K562 (cell line): ENCODE measurements around the gene PLEKHO2. TPM values are rescaled to one million over a fixed set of nuclear protein-coding genes. Genes with fewer than 3 reads are reported as not detected.
A peak's percentile ranks its signal among the peaks of the same experiment; 100 is the strongest.

Experiments
- ATAC-seq: fragments of 200-7000 bp; cut with Tn5 transposase; 3 replicates; pipeline ENCODE4 v1.9.1; 2020; ENCODE audit warnings: moderate library complexity
- BruUV-seq: library from RNA; stranded (reverse); fragments of 400-500 nt; replicated peaks from 2 replicates; lab custom pipeline; 2021; lab: Mats Ljungman, UMichigan
- CTCF ChIA-PET: fragments of 300-600 bp; formaldehyde crosslinking; extraction: SDS; loops from one replicate; lab custom pipeline; 2021; ENCODE audit warnings: low intra/inter-chr PET ratio; lab: Yijun Ruan, JAX
- POLR2A ChIA-PET: fragments of 300-600, 350-650 bp; sonication (Branson Sonifier 250); formaldehyde crosslinking; extraction: SDS; loops from one replicate; lab custom pipeline; 2021; ENCODE audit warnings: antibody characterized with exemption, inconsistent platforms; lab: Yijun Ruan, JAX
- DNase-seq, 4 experiments: peaks; one replicate each; pipeline versions ENCODE4 v3.0.0 to v3.0.0-alpha.2; 2011 to 2018; ENCODE audit warnings: low spot score in 3 of 4, mixed read lengths in 3 of 4; ENCODE audit errors: extremely low read depth in 1 of 4
- FAIRE-seq: peaks from 2 replicates; lab custom pipeline; 2011; peaks lifted over from hg19 to GRCh38; lab: Jason Lieb, UNC
- H2AFZ ChIP-seq: 2 replicates; pipeline ENCODE4 v1.6.0; 2011; ENCODE audit warnings: low read depth, low read length, control low read depth, inconsistent platforms
- H3K27ac ChIP-seq: fragments of 200-600 bp; 3 replicates; pipeline ENCODE4 v1.8.0; 2011; ENCODE audit warnings: low read depth, mild to moderate bottlenecking, control low read depth, inconsistent platforms, low read length, moderate library complexity, mixed read lengths; ENCODE audit errors: extremely low read depth
- H3K27me3 ChIP-seq, 2 experiments: fragments of 300-600 bp in 1 of 2; 2 replicates in 1 of 2; 3 replicates in 1 of 2; pipeline versions ENCODE4 v1.6.0 to v1.8.0; 2011; ENCODE audit warnings: inconsistent platforms in 2 of 2, low read length in 2 of 2, mild to moderate bottlenecking in 1 of 2, mixed read lengths in 1 of 2, moderate library complexity in 1 of 2; ENCODE audit not compliant: control insufficient read depth in 2 of 2, insufficient read depth in 2 of 2
- H3K36me3 ChIP-seq: fragments of 300-600 bp; 3 replicates; pipeline ENCODE4 v1.8.0; 2011; ENCODE audit warnings: mild to moderate bottlenecking, low read length, inconsistent platforms; ENCODE audit not compliant: control insufficient read depth, insufficient read depth
- H3K4me1 ChIP-seq, 2 experiments: fragments of 200-600 bp in 1 of 2; replicated peaks in 1 of 2; 2 replicates in 1 of 2; 3 replicates in 1 of 2; pipeline versions ENCODE4 v1.5.1 to v1.8.0; 2011; ENCODE audit warnings: inconsistent platforms in 2 of 2, low read length in 2 of 2, mild to moderate bottlenecking in 1 of 2, mixed read lengths in 1 of 2, moderate library complexity in 1 of 2; ENCODE audit not compliant: control insufficient read depth in 2 of 2, insufficient read depth in 2 of 2
- H3K4me2 ChIP-seq: 2 replicates; pipeline ENCODE4 v1.6.1; 2011; ENCODE audit warnings: low read length, control low read depth, inconsistent platforms, mixed read lengths; ENCODE audit not compliant: insufficient read depth
- H3K4me3 ChIP-seq: fragments of 200-600 bp; sonication (generic), shearing (Covaris generic); 2 replicates; pipeline ENCODE4 v1.5.1; 2016; ENCODE audit warnings: control low read depth, inconsistent platforms
- H3K79me2 ChIP-seq: fragments of 200-600 bp; 3 replicates; pipeline ENCODE4 v1.8.0; 2011; ENCODE audit warnings: low read length, inconsistent platforms; ENCODE audit not compliant: control insufficient read depth, insufficient read depth
- H3K9ac ChIP-seq, 2 experiments: 2 replicates each; pipeline versions ENCODE4 v1.6.0 to v1.6.1; 2011; ENCODE audit warnings: low read depth in 2 of 2, low read length in 2 of 2, control low read depth in 1 of 2, inconsistent platforms in 1 of 2, mild to moderate bottlenecking in 1 of 2, mixed read lengths in 1 of 2; ENCODE audit not compliant: insufficient read depth in 1 of 2
- H3K9me1 ChIP-seq: one replicate; pipeline ENCODE4 v1.6.0; 2011; ENCODE audit warnings: inconsistent platforms, mild to moderate bottlenecking, low read length, moderate library complexity; ENCODE audit not compliant: control insufficient read depth, insufficient read depth
- H3K9me3 ChIP-seq: replicated peaks from 2 replicates; pipeline ENCODE4 v1.5.1; 2011; ENCODE audit warnings: low read depth, low read length, inconsistent platforms; ENCODE audit not compliant: control insufficient read depth, insufficient read depth
- H4K20me1 ChIP-seq: replicated peaks from 2 replicates; pipeline ENCODE4 v1.6.1; 2011; ENCODE audit warnings: low read length, inconsistent platforms, mixed read lengths; ENCODE audit not compliant: control insufficient read depth, insufficient read depth
- MBD1 ChIP-seq: fragments of 250-450 bp; sonication (Bioruptor Pico); IDR thresholded peaks from 2 replicates; pipeline ENCODE4 v1.8.0; 2022; ENCODE audit warnings: inconsistent platforms
- MEIS2 ChIP-seq: fragments of 450-650 bp; IDR thresholded peaks from 2 replicates; pipeline ENCODE4 v1.6.1; 2014; ENCODE audit warnings: mild to moderate bottlenecking; ENCODE audit not compliant: partially characterized antibody
- PRDM10 ChIP-seq: fragments of 450-650 bp; IDR thresholded peaks from 2 replicates; pipeline ENCODE4 v1.6.1; 2018; ENCODE audit not compliant: partially characterized antibody
- WGBS: fragments of 100-300 bp; shearing (Covaris generic); methylation state at CpG from one replicate; pipeline ENCODE4 v1.1.6; 2016; ENCODE audit warnings: low coverage, mixed read lengths; ENCODE audit not compliant: insufficient coverage; ENCODE audit errors: missing lambda C conversion rate; 5-methylcytosine and 5-hydroxymethylcytosine counted together
- in situ Hi-C: fragments of 300-500 bp; cut with MboI; formaldehyde crosslinking; loops from 4 replicates; pipeline ENCODE4 v1.15.0; 2018; ENCODE audit warnings: inconsistent platforms, mixed read lengths
- intact Hi-C: fragments of 100-400 bp; cut with micrococcal nuclease; formaldehyde crosslinking; loops from 2 replicates; pipeline ENCODE4 v1.14.2; 2022
- polyA plus RNA-seq, 8 experiments: library from polyadenylated mRNA; depleted of rRNA in 4 of 8; stranded (reverse) in 5 of 8; unstranded in 3 of 8; fragments of >200 nt; fragmentation: Nextera tagmentation in 2 of 8; fragmentation: Illumina TruSeq in 1 of 8; extraction: Ambion mirVana in 2 of 8; extraction: Trizol in 1 of 8; gene quantifications; 2 replicates each; pipeline versions ENCODE4 v1.2.1 to v1.2.3, GENCODE V29; 2011 to 2014; ENCODE audit warnings: inconsistent platforms in 1 of 8, missing spikeins in 1 of 8
- total RNA-seq, 7 experiments: library from RNA; depleted of rRNA in 6 of 7; stranded (reverse); fragments of >200 nt in 6 of 7; fragmentation: Illumina TruSeq in 2 of 7; extraction: Trizol in 2 of 7; gene quantifications; 2 replicates each; pipeline versions ENCODE4 v1.2.1 to v1.2.3, GENCODE V29; 2011 to 2021; ENCODE audit warnings: low replicate concordance in 1 of 7

Gene PLEKHO2
- total and polyA plus RNA-seq, 9 of the 15 experiments (the other 6 are each of a cell fraction or from before 2014, with no cell fraction given): 0.24 to 8.8 (median 5.5) TPM

- no peak for TF ChIP-seq MBD1
- TF ChIP-seq, all 486 proteins: peak for 26
Measured at GRCh38 chr15:64905119-64905831, 63.6 kb downstream of the PLEKHO2 start (continued).

- ChIA-PET POLR2A (interaction anchor here (1.5 kb wide), 1 partner anchor 80 kb away, joined by 3 read pairs; the partner anchor contains the start of gene PIF1), CTCF (interaction anchor here (0.6 to 2.1 kb wide), 6 partner anchors 10 to 214 kb away, joined by 3 to 16 read pairs (median 4); no protein-coding TSS in a partner anchor)
- no peak overlapping the region for H3K4me2 ChIP-seq
- no peak for ATAC-seq
- no peaks in the 10 kb centered on the region for H3K9me3 ChIP-seq
- DNase-seq: no peak
- TF ChIP-seq PRDM10 (peak; percentile 75), MEIS2 (no peak)
- WGBS: 55% methylated on average over 8 of the region's 9 CpGs
- intact Hi-C loops (loop anchor here (5.0 to 10.0 kb wide), 2 partner anchors 91 to 164 kb away; no protein-coding TSS in a partner anchor), in situ Hi-C loops (loop anchor here (5.0 kb wide), 1 partner anchor 174 kb away; no protein-coding TSS in a partner anchor)
- no peaks in the 10 kb centered on the region for H3K36me3 ChIP-seq
- H3K4me3 ChIP-seq: no peak overlapping the region
- no peaks in the 10 kb centered on the region for H3K9me1 ChIP-seq
- no peaks in the 10 kb centered on the region for H3K79me2 ChIP-seq
- peaks cover 0 to 5% of the 10 kb centered on the region in 2 experiments; a peak in 2 of 5 replicates for H3K4me1 ChIP-seq
- FAIRE-seq: no peak
- no peak overlapping the region for H3K9ac ChIP-seq
- no TSS peak for BruUV-seq
- H2AFZ ChIP-seq: 0 out of 2 replicates have a peak overlapping the region, but pooled peaks have one; percentile 78
- no peak overlapping the region for H3K27ac ChIP-seq
- peaks cover 0 to 16% of the 10 kb centered on the region in 2 experiments; a peak in 2 of 5 replicates for H3K27me3 ChIP-seq
- H4K20me1 ChIP-seq: no peaks in the 10 kb centered on the region
Measured at GRCh38 chr15:64905941-64906340, 64.2 kb downstream of the PLEKHO2 start.
